H1 (cell line): ENCODE results near the gene CDK5RAP2. TPM values are rescaled to one million over a fixed set of nuclear protein-coding genes. Genes with fewer than 3 reads are reported as not detected.

Experiments used
- CTCF ChIA-PET: fragments of 300-600 bp; sonication (Branson Sonifier 250); formaldehyde crosslinking; loops from one replicate; lab custom pipeline; 2021; ENCODE audit not compliant: partially characterized antibody; lab: Charles Lee
- POLR2A ChIA-PET: fragments of 300-600 bp; sonication (Branson Sonifier 250); formaldehyde crosslinking; loops from one replicate; lab custom pipeline; 2021; ENCODE audit warnings: inconsistent platforms; ENCODE audit not compliant: partially characterized antibody; lab: Charles Lee
- DNase-seq, 2 experiments: peaks; one replicate each; pipeline versions ENCODE4 v3.0.0 to v3.0.0-alpha.2; 2010 to 2022; ENCODE audit warnings: low spot score in 2 of 2, low read depth in 1 of 2, mixed read lengths in 1 of 2
- FAIRE-seq: peaks from 2 replicates; lab custom pipeline; 2011; peaks lifted over from hg19 to GRCh38; lab: Jason Lieb, UNC
- H2AFZ ChIP-seq: 2 replicates; pipeline ENCODE4 v1.8.1; 2012; ENCODE audit warnings: low read length, inconsistent platforms
- H2AK5ac ChIP-seq: 2 replicates; pipeline ENCODE4 v1.6.1; 2013; ENCODE audit warnings: low read depth, low read length
- H2BK120ac ChIP-seq: replicated peaks from 2 replicates; pipeline ENCODE3; 2013; ENCODE audit warnings: low read depth, low read length, inconsistent platforms
- H2BK12ac ChIP-seq: 2 replicates; pipeline ENCODE4 v1.6.1; 2013; ENCODE audit warnings: low read depth, low read length
- H2BK15ac ChIP-seq: 2 replicates; pipeline ENCODE4 v1.6.1; 2013; ENCODE audit warnings: low read length
- H2BK20ac ChIP-seq: 2 replicates; pipeline ENCODE4 v1.6.1; 2013; ENCODE audit warnings: low read length
- H2BK5ac ChIP-seq: 2 replicates; pipeline ENCODE4 v1.6.1; 2013; ENCODE audit warnings: low read depth, low read length
- H3K14ac ChIP-seq: 2 replicates; pipeline ENCODE4 v1.6.1; 2013; ENCODE audit warnings: inconsistent platforms; ENCODE audit not compliant: insufficient read length
- H3K18ac ChIP-seq: 2 replicates; pipeline ENCODE4 v1.6.1; 2013; ENCODE audit warnings: low read length; ENCODE audit errors: extremely low read depth
- H3K23ac ChIP-seq: 2 replicates; pipeline ENCODE4 v1.6.1; 2013; ENCODE audit warnings: inconsistent platforms; ENCODE audit not compliant: insufficient read length
- H3K23me2 ChIP-seq: 2 replicates; pipeline ENCODE4 v1.6.1; 2013; ENCODE audit warnings: low read depth, low read length
- H3K27ac ChIP-seq: 2 replicates; pipeline ENCODE4 v1.6.1; 2011; ENCODE audit warnings: low read depth, low read length, inconsistent platforms
- H3K27me3 ChIP-seq, 4 experiments: replicated peaks in 1 of 4; 1 replicate in 1 of 4; 2 replicates in 3 of 4; pipeline versions ENCODE4 v1.6.1 to v1.8.1; 2011 to 2013; ENCODE audit warnings: low read length in 3 of 4, mild to moderate bottlenecking in 3 of 4, inconsistent platforms in 2 of 4, mixed read lengths in 2 of 4, moderate library complexity in 1 of 4; ENCODE audit not compliant: control insufficient read depth in 3 of 4, insufficient read depth in 3 of 4; ENCODE audit errors: extremely low read depth in 1 of 4
- H3K36me3 ChIP-seq, 4 experiments: 2 replicates each; pipeline versions ENCODE4 v1.6.1 to v1.8.1; 2011 to 2013; ENCODE audit warnings: mild to moderate bottlenecking in 4 of 4, low read length in 3 of 4, moderate library complexity in 2 of 4, control low read depth in 1 of 4, inconsistent platforms in 1 of 4; ENCODE audit not compliant: insufficient read depth in 4 of 4, control insufficient read depth in 2 of 4
- H3K4ac ChIP-seq: replicated peaks from 2 replicates; pipeline ENCODE3; 2013; ENCODE audit warnings: low read length, low read depth, mixed read lengths, inconsistent platforms; ENCODE audit not compliant: insufficient read length
- H3K4me1 ChIP-seq, 4 experiments: replicated peaks in 1 of 4; 1 replicate in 1 of 4; 2 replicates in 3 of 4; pipeline versions ENCODE4 v1.6.1 to v1.8.1; 2011 to 2013; ENCODE audit warnings: low read length in 3 of 4, inconsistent platforms in 2 of 4, mixed read lengths in 1 of 4; ENCODE audit not compliant: insufficient read depth in 4 of 4, control insufficient read depth in 3 of 4
- H3K4me2 ChIP-seq, 2 experiments: 2 replicates each; pipeline versions ENCODE4 v1.6.1 to v1.8.1; 2011 to 2013; ENCODE audit warnings: low read depth in 2 of 2, low read length in 2 of 2, control low read depth in 1 of 2, inconsistent platforms in 1 of 2, mild to moderate bottlenecking in 1 of 2; ENCODE audit not compliant: insufficient read depth in 1 of 2
- H3K4me3 ChIP-seq, 4 experiments: fragments of 200-600, 300-600 bp in 1 of 4; sonication (generic), shearing (Covaris generic), sonication (Bioruptor Twin) in 1 of 4; 2 replicates each; pipeline versions ENCODE4 v1.5.1 to v1.8.1; 2011 to 2016; ENCODE audit warnings: low read length in 4 of 4, low read depth in 3 of 4, control low read depth in 2 of 4, inconsistent platforms in 2 of 4, mild to moderate bottlenecking in 2 of 4, mixed read lengths in 1 of 4, moderate library complexity in 1 of 4; ENCODE audit not compliant: insufficient read depth in 2 of 4; ENCODE audit errors: extremely low read depth in 1 of 4
- H3K56ac ChIP-seq: replicated peaks from 2 replicates; pipeline ENCODE3; 2013; ENCODE audit warnings: low read depth, mild to moderate bottlenecking, mixed read lengths, low read length, inconsistent platforms; ENCODE audit not compliant: insufficient read length
- H3K79me1 ChIP-seq: 2 replicates; pipeline ENCODE4 v1.6.1; 2013; ENCODE audit warnings: low read depth, low read length, control low read depth
- H3K79me2 ChIP-seq, 2 experiments: 2 replicates each; pipeline versions ENCODE4 v1.6.1 to v1.8.1; 2012 to 2013; ENCODE audit warnings: low read length in 2 of 2, mild to moderate bottlenecking in 2 of 2, inconsistent platforms in 1 of 2; ENCODE audit not compliant: insufficient read depth in 2 of 2, control insufficient read depth in 1 of 2
- H3K9ac ChIP-seq, 4 experiments: replicated peaks in 1 of 4; 1 replicate in 1 of 4; 2 replicates in 3 of 4; pipeline versions ENCODE4 v1.6.1 to v1.8.1; 2011 to 2013; ENCODE audit warnings: low read depth in 3 of 4, low read length in 3 of 4, control low read depth in 2 of 4, mild to moderate bottlenecking in 2 of 4, moderate library complexity in 2 of 4, inconsistent platforms in 1 of 4; ENCODE audit errors: extremely low read depth in 1 of 4
- H3K9me3 ChIP-seq, 2 experiments: 2 replicates each; pipeline versions ENCODE4 v1.6.1 to v1.8.1; 2012 to 2013; ENCODE audit warnings: mild to moderate bottlenecking in 2 of 2, moderate library complexity in 2 of 2, control low read depth in 1 of 2, inconsistent platforms in 1 of 2, low read depth in 1 of 2, low read length in 1 of 2, mixed read lengths in 1 of 2; ENCODE audit not compliant: insufficient read depth in 2 of 2
- H4K20me1 ChIP-seq, 2 experiments: replicated peaks in 1 of 2; 2 replicates each; pipeline versions ENCODE3 to v1.8.1; 2011 to 2013; ENCODE audit warnings: inconsistent platforms in 2 of 2, low read length in 2 of 2, mild to moderate bottlenecking in 1 of 2; ENCODE audit not compliant: insufficient read depth in 2 of 2, control insufficient read depth in 1 of 2
- H4K5ac ChIP-seq: 2 replicates; pipeline ENCODE4 v1.6.1; 2013; ENCODE audit warnings: low read length, low read depth, mixed read lengths, inconsistent platforms; ENCODE audit not compliant: insufficient read length
- H4K8ac ChIP-seq: 2 replicates; pipeline ENCODE4 v1.8.0; 2013; ENCODE audit warnings: mild to moderate bottlenecking, moderate library complexity, low read length, inconsistent platforms; ENCODE audit not compliant: insufficient read depth; ENCODE audit errors: extremely low read depth
- H4K91ac ChIP-seq: replicated peaks from 2 replicates; pipeline ENCODE3; 2013; ENCODE audit warnings: low read length, mixed read lengths, inconsistent platforms; ENCODE audit not compliant: insufficient read length
- BCL11A ChIP-seq, 2 experiments: IDR thresholded peaks; one replicate each; pipeline ENCODE4 v1.6.1; 2011; ENCODE audit warnings: low read depth in 2 of 2, low read length in 2 of 2, mild to moderate bottlenecking in 2 of 2
- CTBP2 ChIP-seq: IDR thresholded peaks from 2 replicates; pipeline ENCODE4 v1.7.0; 2011; ENCODE audit warnings: borderline replicate concordance, mild to moderate bottlenecking, moderate library complexity, mixed read lengths, low read length; ENCODE audit not compliant: insufficient read depth, insufficient read length
- EGR1 ChIP-seq: IDR thresholded peaks from 2 replicates; pipeline ENCODE4 v1.6.1; 2011; ENCODE audit warnings: low read depth, low read length, borderline replicate concordance
- FOSL1 ChIP-seq: IDR thresholded peaks from 2 replicates; pipeline ENCODE4 v1.6.1; 2011; ENCODE audit warnings: mild to moderate bottlenecking, low read depth, low read length, moderate library complexity; ENCODE audit not compliant: insufficient read depth
- HDAC6 ChIP-seq: IDR thresholded peaks from one replicate; pipeline ENCODE4 v1.7.1; 2012; ENCODE audit warnings: low read depth, mild to moderate bottlenecking, inconsistent platforms, low read length, moderate library complexity
- KDM5A ChIP-seq: fragments of 200-600 bp; IDR thresholded peaks from 2 replicates; pipeline ENCODE4 v1.7.1; 2012; ENCODE audit warnings: mild to moderate bottlenecking, low read length, inconsistent platforms, mixed read lengths
- NRF1 ChIP-seq: IDR thresholded peaks from 2 replicates; pipeline ENCODE4 v1.6.1; 2011; ENCODE audit warnings: mild to moderate bottlenecking, low read depth, low read length, improper control_type of control experiment
- RAD21 ChIP-seq, 2 experiments: IDR thresholded peaks in 1 of 2; conservative IDR thresholded peaks in 1 of 2; 2 replicates each; pipeline ENCODE4 v1.6.1; 2011; ENCODE audit warnings: low read depth in 2 of 2, low read length in 2 of 2, improper control_type of control experiment in 1 of 2, inconsistent platforms in 1 of 2, mild to moderate bottlenecking in 1 of 2, moderate library complexity in 1 of 2
- RNF2 ChIP-seq: fragments of 200-900, 300-1000 bp; sonication (generic); IDR thresholded peaks from 2 replicates; pipeline ENCODE4 v1.7.1; 2016; ENCODE audit warnings: borderline replicate concordance, low read depth, mild to moderate bottlenecking, antibody characterized with exemption, low read length; ENCODE audit not compliant: poor library complexity, severe bottlenecking; ENCODE audit errors: missing control alignments
- SAP30 ChIP-seq: fragments of 300-600 bp; sonication (generic); IDR thresholded peaks from 2 replicates; pipeline ENCODE4 v1.7.1; 2012; ENCODE audit warnings: low read length, moderate library complexity, mild to moderate bottlenecking, inconsistent platforms; ENCODE audit not compliant: insufficient read depth, insufficient replicate concordance
- ZNF274 ChIP-seq: IDR thresholded peaks from 2 replicates; pipeline ENCODE4 v1.7.0; 2012; ENCODE audit warnings: low read length, borderline replicate concordance; ENCODE audit errors: extremely low read depth
- WGBS, 2 experiments: shearing (Covaris generic) in 1 of 2; methylation state at CpG; one replicate each; pipeline versions ENCODE4 v1.1.6 to v1.1.7; 2013 to 2015; ENCODE audit warnings: low lambda C conversion rate in 2 of 2, mixed read lengths in 2 of 2, inconsistent platforms in 1 of 2, low coverage in 1 of 2, missing lambda C conversion rate in 1 of 2; ENCODE audit not compliant: insufficient replicate concordance in 2 of 2, insufficient coverage in 1 of 2, insufficient read length in 1 of 2; ENCODE audit errors: extremely low coverage in 1 of 2, missing lambda C conversion rate in 1 of 2; 5-methylcytosine and 5-hydroxymethylcytosine counted together
- polyA plus RNA-seq, 7 experiments: library from polyadenylated mRNA; depleted of rRNA in 3 of 7; stranded (reverse) in 5 of 7; unstranded in 2 of 7; fragments of >200 nt in 5 of 7; fragments of 200-250 nt in 2 of 7; gene quantifications; 1 replicate in 5 of 7; 2 replicates in 1 of 7; 4 replicates in 1 of 7; pipeline versions ENCODE4 v1.2.1 to v1.2.3, GENCODE V29; 2011 to 2013; ENCODE audit warnings: missing spikeins in 2 of 7, mixed read lengths in 2 of 7
- total RNA-seq: library from RNA; stranded (reverse); fragmentation: NEBNext Ultra II Directional; extraction: Animal tissue kit (Norgen Biotek cat#: 25700); gene quantifications from 2 replicates; pipeline ENCODE4 v1.2.1, GENCODE V29; 2021

Gene CDK5RAP2
- total and polyA plus RNA-seq, 2 of the 8 experiments (the other 6 are each of a cell fraction or from before 2014, with no cell fraction given), result 19.8 to 49.4 TPM

GRCh38 chr9:120361551-120361950 lies 218.4 kb downstream of the CDK5RAP2 start:
- no peaks in the 10 kb centered on the region for H3K9me3 ChIP-seq
- no peak overlapping the region for H3K9ac ChIP-seq
- H3K4ac ChIP-seq, result no peak overlapping the region
- no peak overlapping the region for H2BK12ac ChIP-seq
- WGBS, 2 experiments, result 92 to 100% methylated on average over 2 to 4 of the region's 4 CpGs
- no peaks in the 10 kb centered on the region for H3K79me2 ChIP-seq
- CTCF ChIA-PET, result no interaction called here
- H4K20me1 ChIP-seq, result no peaks in the 10 kb centered on the region
- H2BK120ac ChIP-seq, result no peak overlapping the region
- H2BK20ac ChIP-seq, result no peak overlapping the region
- no peak overlapping the region for H3K4me3 ChIP-seq
- H2BK5ac ChIP-seq, result no peak overlapping the region
- no peak overlapping the region for H3K4me2 ChIP-seq
- H3K36me3 ChIP-seq, result no peaks in the 10 kb centered on the region
- no peak overlapping the region for H3K18ac ChIP-seq
- no peak overlapping the region for H4K8ac ChIP-seq
- no peaks in the 10 kb centered on the region for H3K79me1 ChIP-seq
- no peaks in the 10 kb centered on the region for H3K23me2 ChIP-seq
- no peak overlapping the region for H3K23ac ChIP-seq
- H3K4me1 ChIP-seq, result peaks cover 0 to 8% (median 0%) of the 10 kb centered on the region in 4 experiments; a peak in 1 of 7 replicates
- H3K56ac ChIP-seq, result no peak overlapping the region
- no peak overlapping the region for H3K14ac ChIP-seq
- no peak overlapping the region for H2AFZ ChIP-seq
- no peak for DNase-seq
- no peak overlapping the region for H4K91ac ChIP-seq
- no peak overlapping the region for H4K5ac ChIP-seq
- no peak overlapping the region for H3K27ac ChIP-seq
- TF ChIP-seq KDM5A (no peak), NRF1 (no peak), SAP30 (no peak), ZNF274 (no peak), FOSL1 (no peak), EGR1 (no peak), CTBP2 (no peak), HDAC6 (no peak), BCL11A (IDR thresholded peaks at IDR 0.05; ENCODE audit: low read depth in 2 of 2, low read length in 2 of 2) (no peak), RAD21 (IDR thresholded peaks at IDR 0.05 in 1 of 2, conservative IDR thresholded peaks at IDR 0.05 in 1 of 2; ENCODE audit: low read depth in 2 of 2, low read length in 2 of 2) (no peak), RNF2 (no peak)
- no peak for FAIRE-seq
- no peaks in the 10 kb centered on the region for H3K27me3 ChIP-seq
- no peak overlapping the region for H2BK15ac ChIP-seq
- POLR2A ChIA-PET, result no interaction called here
- H2AK5ac ChIP-seq, result no peak overlapping the region
